ENCODE results near the gene KCTD3.

DNA sequence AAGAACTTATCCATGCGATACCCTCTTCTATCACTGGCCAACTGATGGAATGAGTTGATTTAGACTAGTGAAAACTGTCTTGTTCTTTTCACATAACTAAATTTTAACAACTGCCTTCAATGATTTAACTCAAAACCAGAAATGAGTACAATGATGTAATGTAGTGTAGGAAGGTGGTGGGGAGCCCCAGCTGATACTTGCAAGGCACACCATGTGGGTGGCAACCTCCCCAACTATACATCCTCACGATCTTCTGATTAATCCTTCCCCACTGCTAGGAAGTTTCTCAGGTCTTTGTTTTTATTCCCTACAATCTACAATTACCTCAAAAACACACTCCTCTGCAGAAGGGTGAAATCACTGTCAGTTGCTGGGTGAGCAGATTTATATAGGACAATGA, 100.7 kb downstream of the KCTD3 start:
- TF ChIP-seq ATF1 (CRISPR knock-in tag; IDR thresholded peaks at IDR 0.05) (no peak), POLR2A (IDR thresholded peaks at IDR 0.05; ENCODE audit: insufficient read depth in 1 of 2, low read depth in 2 of 2, low read length in 2 of 2) (no peak), PAX8 (CRISPR knock-in tag; IDR thresholded peaks at IDR 0.05; ENCODE audit: borderline replicate concordance) (no peak), KDM5B (CRISPR knock-in tag; IDR thresholded peaks at IDR 0.05; ENCODE audit: borderline replicate concordance) (no peak), SUZ12 (IDR thresholded peaks at IDR 0.05; ENCODE audit: low read depth, low read length) (no peak), KDM5A (IDR thresholded peaks at IDR 0.05; ENCODE audit: borderline replicate concordance, low read length) (no peak), KDM6A (CRISPR knock-in tag; IDR thresholded peaks at IDR 0.05; ENCODE audit: low read depth) (no peak), PHF21A (CRISPR knock-in tag; IDR thresholded peaks at IDR 0.05) (no peak)
- TF ChIP-seq, protein P1, sequence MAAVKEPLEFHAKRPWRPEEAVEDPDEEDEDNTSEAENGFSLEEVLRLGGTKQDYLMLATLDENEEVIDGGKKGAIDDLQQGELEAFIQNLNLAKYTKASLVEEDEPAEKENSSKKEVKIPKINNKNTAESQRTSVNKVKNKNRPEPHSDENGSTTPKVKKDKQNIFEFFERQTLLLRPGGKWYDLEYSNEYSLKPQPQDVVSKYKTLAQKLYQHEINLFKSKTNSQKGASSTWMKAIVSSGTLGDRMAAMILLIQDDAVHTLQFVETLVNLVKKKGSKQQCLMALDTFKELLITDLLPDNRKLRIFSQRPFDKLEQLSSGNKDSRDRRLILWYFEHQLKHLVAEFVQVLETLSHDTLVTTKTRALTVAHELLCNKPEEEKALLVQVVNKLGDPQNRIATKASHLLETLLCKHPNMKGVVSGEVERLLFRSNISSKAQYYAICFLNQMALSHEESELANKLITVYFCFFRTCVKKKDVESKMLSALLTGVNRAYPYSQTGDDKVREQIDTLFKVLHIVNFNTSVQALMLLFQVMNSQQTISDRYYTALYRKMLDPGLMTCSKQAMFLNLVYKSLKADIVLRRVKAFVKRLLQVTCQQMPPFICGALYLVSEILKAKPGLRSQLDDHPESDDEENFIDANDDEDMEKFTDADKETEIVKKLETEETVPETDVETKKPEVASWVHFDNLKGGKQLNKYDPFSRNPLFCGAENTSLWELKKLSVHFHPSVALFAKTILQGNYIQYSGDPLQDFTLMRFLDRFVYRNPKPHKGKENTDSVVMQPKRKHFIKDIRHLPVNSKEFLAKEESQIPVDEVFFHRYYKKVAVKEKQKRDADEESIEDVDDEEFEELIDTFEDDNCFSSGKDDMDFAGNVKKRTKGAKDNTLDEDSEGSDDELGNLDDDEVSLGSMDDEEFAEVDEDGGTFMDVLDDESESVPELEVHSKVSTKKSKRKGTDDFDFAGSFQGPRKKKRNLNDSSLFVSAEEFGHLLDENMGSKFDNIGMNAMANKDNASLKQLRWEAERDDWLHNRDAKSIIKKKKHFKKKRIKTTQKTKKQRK (IDR thresholded peaks at IDR 0.05; ENCODE audit: low read length): no peak

Measured in HepG2 (cell line).